ENCODE results near the gene GALNT12.

GALNT12 gene

DNA sequence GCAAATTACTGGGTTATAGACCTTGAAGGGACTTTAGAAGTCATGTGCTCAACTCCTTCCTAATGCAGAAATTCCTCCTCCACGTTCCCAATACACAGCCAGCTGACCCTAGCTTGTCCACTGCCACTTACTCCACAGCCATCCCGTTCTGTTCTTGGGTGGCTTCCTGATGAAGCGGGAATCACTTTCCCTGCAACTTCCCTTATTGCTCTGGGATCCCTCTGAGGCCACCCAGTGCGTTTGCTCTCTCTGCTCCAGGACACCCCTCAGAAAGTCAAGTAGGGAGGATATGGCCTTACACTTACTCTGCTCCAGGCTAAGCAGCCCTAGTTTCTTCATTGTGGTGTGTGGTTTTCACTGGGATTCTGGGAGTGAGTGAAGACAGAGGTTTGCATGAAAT lies 55.5 kb downstream of the GALNT12 start:
- H3K4me3 ChIP-seq: no peak overlapping the region
- DNase-seq (ENCODE audit: low spot score): no peak
- H3K27ac ChIP-seq: peak overlapping the region in 1 of 2 donors; percentile 65
- TF ChIP-seq, protein P1, sequence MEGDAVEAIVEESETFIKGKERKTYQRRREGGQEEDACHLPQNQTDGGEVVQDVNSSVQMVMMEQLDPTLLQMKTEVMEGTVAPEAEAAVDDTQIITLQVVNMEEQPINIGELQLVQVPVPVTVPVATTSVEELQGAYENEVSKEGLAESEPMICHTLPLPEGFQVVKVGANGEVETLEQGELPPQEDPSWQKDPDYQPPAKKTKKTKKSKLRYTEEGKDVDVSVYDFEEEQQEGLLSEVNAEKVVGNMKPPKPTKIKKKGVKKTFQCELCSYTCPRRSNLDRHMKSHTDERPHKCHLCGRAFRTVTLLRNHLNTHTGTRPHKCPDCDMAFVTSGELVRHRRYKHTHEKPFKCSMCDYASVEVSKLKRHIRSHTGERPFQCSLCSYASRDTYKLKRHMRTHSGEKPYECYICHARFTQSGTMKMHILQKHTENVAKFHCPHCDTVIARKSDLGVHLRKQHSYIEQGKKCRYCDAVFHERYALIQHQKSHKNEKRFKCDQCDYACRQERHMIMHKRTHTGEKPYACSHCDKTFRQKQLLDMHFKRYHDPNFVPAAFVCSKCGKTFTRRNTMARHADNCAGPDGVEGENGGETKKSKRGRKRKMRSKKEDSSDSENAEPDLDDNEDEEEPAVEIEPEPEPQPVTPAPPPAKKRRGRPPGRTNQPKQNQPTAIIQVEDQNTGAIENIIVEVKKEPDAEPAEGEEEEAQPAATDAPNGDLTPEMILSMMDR (IDR thresholded peaks at IDR 0.05): no peak

DNA sequence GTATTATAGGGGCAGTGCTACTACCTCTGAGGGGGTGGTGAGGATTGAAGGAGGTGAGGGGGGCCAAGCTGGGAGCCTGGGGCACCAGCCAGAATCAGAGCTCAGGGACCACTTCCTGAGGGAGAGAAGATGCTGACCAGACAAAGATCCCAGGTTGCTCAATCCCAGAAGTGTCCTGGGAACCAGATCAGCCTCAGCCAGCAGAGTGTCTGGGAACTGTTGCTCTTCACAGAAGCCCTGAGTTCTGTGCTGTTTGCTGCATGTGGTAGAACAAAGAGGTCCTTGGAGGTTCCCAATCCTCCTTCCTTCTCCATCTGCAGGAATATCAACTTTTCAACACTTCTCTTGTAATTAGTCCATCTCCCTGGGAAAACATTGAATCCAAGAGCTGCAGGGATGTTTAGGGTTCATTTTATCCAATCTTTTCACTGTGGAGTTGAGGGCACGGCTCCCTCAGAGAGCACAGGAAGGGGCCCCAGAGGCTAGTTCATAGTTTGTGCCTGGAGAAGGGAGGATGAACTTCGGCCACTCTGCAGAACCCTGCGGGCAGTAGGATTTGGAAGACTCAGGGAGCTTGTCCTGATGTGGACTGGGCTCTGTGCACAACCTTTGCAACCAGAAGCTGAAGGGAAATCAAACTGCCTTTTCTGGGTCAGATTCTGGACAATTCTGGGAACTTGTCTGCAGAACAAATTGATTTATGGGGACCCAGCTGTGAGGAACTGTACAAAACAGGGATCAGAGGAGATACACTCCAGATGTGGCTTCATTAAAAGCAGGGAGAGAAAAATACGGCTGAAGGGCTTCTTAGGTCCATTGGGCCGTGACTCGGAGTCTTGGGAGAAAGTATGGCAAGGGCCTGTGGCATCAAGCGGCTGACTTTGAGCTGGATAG lies 57.1 kb downstream of the GALNT12 start:
- Histone ChIP-seq H3K4me3 (no peak overlapping the region), H3K27ac (peak overlapping the region in 1 of 2 donors; percentile 56)
- TF ChIP-seq, protein P1 (IDR thresholded peaks at IDR 0.05): no peak
- DNase-seq (ENCODE audit: low spot score): no peak

DNA sequence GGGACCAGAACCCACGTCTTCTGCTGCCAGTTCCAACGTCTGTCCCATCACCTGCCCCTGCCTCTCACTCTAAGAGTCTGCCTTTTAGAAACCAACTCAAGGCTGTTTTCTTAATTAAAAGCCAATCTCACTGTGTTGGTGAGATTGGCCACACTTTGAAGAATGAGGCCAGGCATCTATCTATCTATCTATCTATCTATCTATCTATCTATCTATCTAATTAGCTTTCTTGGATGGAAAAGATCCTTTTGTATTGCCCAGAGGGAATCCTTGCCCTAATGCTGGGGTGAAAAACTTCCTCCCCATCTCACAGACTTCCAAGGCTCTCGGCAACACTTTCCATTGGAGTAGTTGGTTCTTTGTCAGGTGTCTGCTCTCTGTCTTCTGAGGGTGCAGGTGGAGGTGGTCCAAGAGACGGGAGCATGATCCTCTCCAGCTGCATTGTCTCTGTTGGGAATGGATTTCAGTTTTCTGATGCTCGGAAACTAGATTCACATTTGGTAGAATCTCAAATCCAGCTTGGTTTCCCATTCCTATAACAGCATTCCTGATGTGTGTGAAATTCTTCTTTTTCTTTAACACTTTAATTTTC lies 57.9 kb downstream of the GALNT12 start:
- TF ChIP-seq, protein P1 (IDR thresholded peaks at IDR 0.05): no peak
- Histone ChIP-seq H3K4me3 (no peak overlapping the region), H3K27ac (peak overlapping the region in 1 of 2 donors; percentile 56)
- no peak for DNase-seq (ENCODE audit: low spot score)

DNA sequence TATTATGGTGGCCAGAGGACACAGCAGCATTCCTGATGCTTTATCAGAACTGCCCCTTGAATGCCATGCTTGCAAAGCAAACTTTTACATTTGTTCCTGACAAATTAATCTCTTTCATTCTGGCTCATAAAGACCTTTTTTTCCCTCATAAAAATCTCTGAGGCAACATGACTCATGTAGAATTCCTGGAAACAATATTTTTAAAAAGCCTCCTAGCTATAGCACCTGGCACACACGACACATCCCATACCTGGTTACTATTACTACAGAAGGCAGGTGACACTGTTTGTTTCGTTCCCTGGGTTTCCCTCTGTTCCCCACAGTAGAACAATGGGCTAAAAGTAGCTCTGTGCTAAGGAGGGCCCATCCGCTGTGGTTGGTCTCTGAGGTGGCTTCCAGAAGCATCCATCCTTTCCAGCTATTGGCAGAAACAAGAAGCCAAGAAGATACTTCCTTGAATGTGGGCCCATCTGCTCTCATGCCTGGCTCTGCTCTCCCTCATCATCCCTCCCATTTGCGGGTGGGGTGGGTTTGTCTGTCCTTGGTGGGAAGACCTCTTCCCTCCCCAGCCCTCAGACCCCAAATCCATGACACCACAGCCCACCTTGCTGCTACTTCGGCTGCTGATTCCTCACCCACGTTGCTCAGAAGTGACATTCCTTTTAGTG lies 59.1 kb downstream of the GALNT12 start:
- TF ChIP-seq, protein P1 (IDR thresholded peaks at IDR 0.05): no peak
- DNase-seq (ENCODE audit: low spot score): peak; percentile 53
- no peak overlapping the region for H3K4me3 ChIP-seq
- H3K27ac ChIP-seq: peak overlapping the region; percentile 36 to 73

DNA sequence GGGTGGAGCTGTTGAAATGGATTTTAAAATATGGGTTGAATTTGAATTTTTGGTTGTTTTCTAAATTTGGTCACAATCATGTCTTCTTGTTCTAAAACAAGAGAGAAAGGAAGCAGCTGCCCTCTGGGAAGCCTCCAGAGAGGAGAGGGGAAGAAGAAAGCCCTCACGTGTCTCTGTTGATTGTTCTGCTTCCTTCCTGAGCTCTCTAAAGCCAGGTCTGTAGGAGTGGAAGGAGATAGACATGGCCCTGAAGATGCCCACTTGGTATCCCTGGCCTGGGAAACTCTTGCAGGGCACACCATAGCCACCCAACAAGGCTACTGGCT lies 59.6 kb downstream of the GALNT12 start:
- peak overlapping the region; percentile 36 to 73 for H3K27ac ChIP-seq
- TF ChIP-seq, protein P1 (IDR thresholded peaks at IDR 0.05): no peak
- no peak for DNase-seq (ENCODE audit: low spot score)
- H3K4me3 ChIP-seq: no peak overlapping the region

DNA sequence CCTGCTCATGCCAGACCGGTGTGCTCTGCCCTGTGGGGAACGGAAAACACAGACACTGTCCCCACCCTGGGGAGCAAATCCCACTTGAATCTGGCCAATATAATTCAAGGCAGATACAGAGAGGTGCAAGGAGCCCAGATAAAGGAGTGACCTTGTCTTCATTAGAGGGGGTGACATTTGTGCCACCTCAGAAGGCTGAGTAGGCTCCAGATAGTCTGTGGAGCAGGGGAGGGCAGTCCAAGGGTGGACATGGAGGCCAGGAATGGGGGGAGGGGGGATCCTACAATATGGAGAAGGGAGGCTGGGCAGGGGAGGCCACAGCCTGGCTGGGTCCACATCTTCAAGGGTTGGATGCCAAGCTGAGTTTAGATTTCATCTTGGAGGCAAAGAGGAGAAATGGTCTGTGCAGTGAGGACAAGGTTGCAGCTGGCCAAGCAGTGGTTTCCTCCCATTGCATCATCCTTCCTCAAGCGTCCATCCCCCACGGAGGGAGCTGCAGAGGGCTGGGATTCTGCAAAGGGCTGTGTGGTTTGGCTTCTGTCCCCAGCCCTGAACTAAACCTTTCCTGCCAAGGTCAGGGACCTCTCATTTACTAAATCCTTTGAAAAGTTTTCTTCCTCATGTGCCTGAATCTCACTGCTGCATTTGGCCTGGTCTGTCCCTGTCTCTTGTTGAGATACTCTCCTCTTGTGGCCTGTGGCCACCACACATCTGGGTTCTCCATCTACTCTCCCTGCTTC lies 60.1 kb downstream of the GALNT12 start:
- peak; percentile 86 for DNase-seq (ENCODE audit: low spot score)
- H3K4me3 ChIP-seq: no peak overlapping the region
- TF ChIP-seq, protein P1 (IDR thresholded peaks at IDR 0.05): no peak
- H3K27ac ChIP-seq: peak overlapping the region; percentile 36 to 73

Measured in coronary artery (tissue), 2 donors.